ENCODE data around the gene FAM241B.

FAM241B gene

GRCh38 chr10:69668721-69669120 lies 38.7 kb downstream of the FAM241B start:
- DNase-seq, result no peak

DNA sequence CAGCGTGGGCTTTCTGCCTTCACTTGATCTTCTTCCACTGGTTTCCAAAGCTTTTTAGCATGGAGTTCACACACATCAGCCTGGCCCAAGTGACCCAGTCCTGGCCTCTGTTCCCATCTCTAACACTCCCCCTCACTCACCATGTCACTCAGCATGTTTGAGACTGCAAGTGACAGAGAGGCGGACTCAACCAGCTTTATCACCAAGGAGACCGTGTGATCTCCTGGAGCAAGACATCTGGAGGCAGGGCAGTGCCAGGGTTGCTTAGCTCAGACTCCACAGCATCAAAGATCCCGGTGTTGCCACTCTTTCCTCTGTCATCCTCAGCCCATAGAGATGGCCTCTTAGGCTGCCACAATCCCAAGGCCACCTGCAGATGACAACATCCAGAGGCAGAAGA lies 39.4 kb downstream of the FAM241B start:
- peak; percentile 46 for DNase-seq

GRCh38 chr10:69673521-69673920 lies 43.5 kb downstream of the FAM241B start:
- peak; percentile 22 for DNase-seq

GRCh38 chr10:69674786-69675185 lies 44.7 kb downstream of the FAM241B start:
- DNase-seq, result no peak

- no peak for DNase-seq
Measured at GRCh38 chr10:69676301-69676700, 46.3 kb downstream of the FAM241B start.

- DNase-seq, result no peak
Measured at GRCh38 chr10:69677985-69678654, 48.1 kb downstream of the FAM241B start.

DNA sequence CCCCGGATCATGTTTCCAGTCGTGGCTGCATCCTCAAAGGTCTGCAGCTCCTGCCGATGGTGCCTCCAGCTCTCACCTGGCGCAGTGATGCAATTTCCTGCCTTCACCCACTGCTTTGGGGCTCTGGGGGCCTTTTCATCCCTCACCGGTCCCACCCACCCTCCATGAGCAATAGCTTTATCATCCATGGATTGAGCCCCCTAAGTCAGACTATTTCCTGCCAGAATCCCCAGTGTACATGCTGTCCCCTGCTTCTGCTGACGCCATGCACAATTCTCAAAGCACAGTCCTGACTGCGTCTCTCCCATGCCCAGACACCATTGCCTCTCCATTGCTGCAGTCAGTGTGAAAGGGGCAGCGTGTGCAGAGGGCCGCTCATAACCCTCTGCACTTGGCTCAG lies 49.7 kb downstream of the FAM241B start:
- DNase-seq, result no peak

GRCh38 chr10:69680610-69681009 lies 50.6 kb downstream of the FAM241B start:
- DNase-seq, result no peak

DNA sequence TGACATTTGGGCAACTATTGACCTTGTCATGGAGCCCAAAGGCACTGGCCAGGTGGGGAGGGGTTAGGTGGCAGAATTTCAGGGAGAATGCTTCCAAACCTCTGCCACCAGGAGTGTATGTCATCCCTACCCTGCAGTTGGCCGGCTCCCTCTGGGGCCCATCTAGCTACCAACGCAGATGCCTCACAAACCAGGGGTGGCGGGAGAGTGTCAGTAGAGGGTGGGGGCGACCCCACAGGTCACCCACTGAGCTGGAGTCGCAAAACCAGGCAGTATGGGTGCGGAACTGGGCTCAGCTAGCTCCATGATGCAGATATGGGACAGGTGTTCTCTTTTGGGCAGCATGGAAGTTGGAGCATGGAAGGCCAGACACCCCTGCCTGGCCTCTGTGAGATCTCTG lies 51.4 kb downstream of the FAM241B start:
- DNase-seq, result no peak

DNA sequence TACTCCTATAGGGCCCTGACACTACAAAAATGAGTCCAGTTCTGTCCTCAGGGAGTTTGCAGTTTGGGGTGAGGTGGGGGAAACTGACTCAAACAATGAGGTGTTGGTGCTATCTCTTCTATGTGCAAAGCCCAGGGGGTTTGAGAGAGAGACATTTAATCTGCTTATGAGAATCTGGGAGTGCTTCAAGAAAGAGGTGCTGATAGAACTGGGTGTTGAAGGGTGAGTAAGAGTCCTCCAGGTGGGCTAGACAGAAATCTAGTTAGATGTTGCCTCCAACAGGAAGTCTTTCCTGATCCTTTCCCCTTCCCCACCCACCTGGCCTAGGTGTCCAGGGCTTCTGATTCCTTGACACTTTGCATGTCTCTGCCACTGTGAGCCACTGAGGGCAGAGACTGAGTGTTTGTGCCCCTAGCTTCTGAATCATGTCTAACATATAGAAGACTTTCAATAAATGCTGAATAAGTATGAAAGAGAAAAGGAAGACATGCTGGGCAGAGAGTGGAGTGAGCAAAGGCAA lies 53.0 kb downstream of the FAM241B start:
- DNase-seq, result no peak
